22Rv1 (cell line): ENCODE measurements around the gene BACH2.

Source experiments
- H3K27ac ChIP-seq: fragments of 450-650 bp; 2 replicates; pipeline ENCODE4 v1.5.1; 2017
- ZFX ChIP-seq: fragments of 450-650 bp; IDR thresholded peaks from 2 replicates; pipeline ENCODE4 v1.6.1; 2017; ENCODE audit warnings: antibody characterized with exemption, borderline replicate concordance
- TF ChIP-seq, protein P1 (sequence below): fragments of 450-650 bp; IDR thresholded peaks from 2 replicates; pipeline ENCODE4 v1.5.1; 2017; ENCODE audit warnings: mild to moderate bottlenecking

The BACH2 gene

DNA sequence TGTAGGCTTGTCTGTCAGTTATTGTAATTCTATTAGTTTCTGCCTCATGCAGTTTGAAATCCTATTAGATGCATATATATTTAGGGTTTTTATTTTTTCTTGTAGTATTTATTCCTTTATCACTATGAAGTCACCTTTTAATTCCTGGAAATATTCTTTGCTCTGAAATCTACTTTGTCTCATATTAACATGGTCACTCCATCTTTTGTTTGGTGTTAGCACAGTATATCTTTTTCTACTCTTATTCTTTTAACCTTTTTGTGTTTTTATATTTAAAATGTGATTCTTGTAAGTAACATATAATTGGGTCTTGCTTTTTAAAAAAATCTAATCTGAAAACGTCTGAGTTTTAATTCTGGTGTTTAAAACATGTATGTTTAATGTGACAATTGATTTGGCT lies 280.8 kb downstream of the BACH2 start:
- H3K27ac ChIP-seq: no peak overlapping the region
- TF ChIP-seq, protein P1, sequence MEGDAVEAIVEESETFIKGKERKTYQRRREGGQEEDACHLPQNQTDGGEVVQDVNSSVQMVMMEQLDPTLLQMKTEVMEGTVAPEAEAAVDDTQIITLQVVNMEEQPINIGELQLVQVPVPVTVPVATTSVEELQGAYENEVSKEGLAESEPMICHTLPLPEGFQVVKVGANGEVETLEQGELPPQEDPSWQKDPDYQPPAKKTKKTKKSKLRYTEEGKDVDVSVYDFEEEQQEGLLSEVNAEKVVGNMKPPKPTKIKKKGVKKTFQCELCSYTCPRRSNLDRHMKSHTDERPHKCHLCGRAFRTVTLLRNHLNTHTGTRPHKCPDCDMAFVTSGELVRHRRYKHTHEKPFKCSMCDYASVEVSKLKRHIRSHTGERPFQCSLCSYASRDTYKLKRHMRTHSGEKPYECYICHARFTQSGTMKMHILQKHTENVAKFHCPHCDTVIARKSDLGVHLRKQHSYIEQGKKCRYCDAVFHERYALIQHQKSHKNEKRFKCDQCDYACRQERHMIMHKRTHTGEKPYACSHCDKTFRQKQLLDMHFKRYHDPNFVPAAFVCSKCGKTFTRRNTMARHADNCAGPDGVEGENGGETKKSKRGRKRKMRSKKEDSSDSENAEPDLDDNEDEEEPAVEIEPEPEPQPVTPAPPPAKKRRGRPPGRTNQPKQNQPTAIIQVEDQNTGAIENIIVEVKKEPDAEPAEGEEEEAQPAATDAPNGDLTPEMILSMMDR: no peak
- no peak for TF ChIP-seq ZFX

DNA sequence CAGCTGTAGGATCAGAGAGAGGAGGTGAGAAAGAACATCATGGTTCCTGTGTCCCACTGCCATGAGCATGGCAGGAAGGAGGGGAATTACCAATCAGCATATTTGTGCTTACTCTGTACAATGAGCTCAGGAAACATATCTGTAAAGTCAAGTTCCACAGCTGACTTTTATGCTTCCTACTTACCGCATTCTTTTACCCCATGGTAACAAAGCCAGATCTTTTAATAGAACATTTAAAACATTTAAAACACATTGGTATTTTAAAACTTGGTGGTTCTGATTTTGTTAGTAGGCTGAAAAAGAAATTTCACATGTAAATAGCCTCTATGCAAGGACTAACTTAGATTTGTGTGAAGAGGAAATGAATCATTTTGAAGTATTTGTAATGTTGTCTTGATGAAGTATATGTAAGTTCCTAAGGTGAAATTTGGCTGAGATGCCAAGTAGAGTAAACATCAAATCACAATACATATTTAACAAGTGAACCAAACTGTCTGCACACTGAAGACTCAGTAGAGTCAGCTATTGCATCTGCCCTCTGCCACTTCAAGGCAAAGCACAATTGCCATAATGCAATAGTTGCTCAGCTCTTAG lies 287.6 kb downstream of the BACH2 start:
- no peak overlapping the region for H3K27ac ChIP-seq

GRCh38 chr6:90008189-90008907 lies 288.3 kb downstream of the BACH2 start:
- H3K27ac ChIP-seq: no peak overlapping the region
- TF ChIP-seq ZFX: no peak
- TF ChIP-seq, protein P1: no peak

More for the DNA sequence above, 287.6 kb downstream of the BACH2 start:
- TF ChIP-seq, protein P1: no peak
- TF ChIP-seq ZFX: no peak

- H3K27ac ChIP-seq: no peak overlapping the region
- TF ChIP-seq, protein P1: no peak
- no peak for TF ChIP-seq ZFX
These were observed 291.4 kb downstream of the BACH2 start for GRCh38 chr6:90005048-90005827.

DNA sequence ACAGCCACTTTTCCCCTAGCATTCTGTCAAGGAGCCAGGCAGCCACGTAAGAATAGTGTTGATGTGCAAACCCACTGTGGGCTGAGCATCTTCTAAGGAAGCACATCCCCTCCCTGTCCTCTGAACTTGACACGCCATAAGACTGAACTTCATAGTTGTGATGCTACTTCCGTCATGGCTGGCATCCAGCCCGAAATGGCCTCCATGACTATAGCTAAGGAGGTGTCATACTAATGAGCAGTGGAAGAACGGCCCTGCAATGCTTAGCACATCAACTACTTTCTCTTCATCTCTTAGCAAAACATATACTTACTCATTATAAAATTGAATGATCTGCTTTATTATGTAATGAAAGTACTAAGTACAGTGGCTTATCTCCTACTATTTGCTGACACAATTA lies 292.1 kb downstream of the BACH2 start:
- TF ChIP-seq, protein P1: no peak
- TF ChIP-seq ZFX: no peak
- no peak overlapping the region for H3K27ac ChIP-seq

DNA sequence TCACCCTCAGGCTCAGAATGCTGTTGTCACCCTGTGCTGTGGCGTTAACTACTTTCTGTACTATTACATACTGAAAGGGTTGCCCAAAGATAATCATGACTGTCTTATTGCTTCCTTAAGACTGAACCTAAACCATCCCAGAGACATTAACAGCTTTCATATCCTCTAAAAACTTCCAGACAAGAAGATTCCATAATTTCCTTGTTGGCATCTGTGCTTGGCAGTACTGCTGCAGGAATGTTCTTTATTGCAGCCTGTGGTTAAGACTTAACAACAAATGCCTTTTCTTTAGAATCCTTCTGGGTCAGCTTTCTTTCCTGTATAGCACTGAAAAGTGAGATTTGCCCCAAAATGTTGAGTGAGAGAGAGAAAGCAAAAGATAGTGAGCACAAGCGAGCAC lies 292.7 kb downstream of the BACH2 start:
- TF ChIP-seq, protein P1: no peak
- no peak for TF ChIP-seq ZFX
- H3K27ac ChIP-seq: no peak overlapping the region
